ENCODE data around the gene INPP4A.
A peak's percentile ranks its signal among the peaks of the same experiment; 100 is the strongest.

INPP4A gene

DNA sequence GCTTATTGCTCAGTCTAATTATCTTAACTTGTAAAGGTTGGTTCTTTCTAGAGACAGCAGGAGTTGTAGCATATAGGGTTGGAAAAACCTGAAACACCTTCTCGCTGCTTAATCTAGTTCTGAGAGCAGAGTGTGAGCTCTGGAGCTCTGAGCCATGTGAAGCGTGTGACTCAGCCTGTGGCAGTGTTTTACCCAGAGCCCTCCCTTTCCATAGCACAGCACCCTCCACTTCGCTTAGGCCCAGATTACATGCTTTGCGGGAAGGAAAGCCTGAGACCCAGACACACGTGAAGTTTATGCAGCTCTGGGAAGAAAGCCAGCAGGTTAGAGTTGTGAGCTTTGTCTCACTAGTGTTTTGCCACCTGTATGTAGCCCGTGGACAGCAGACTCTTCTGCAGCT lies 74.5 kb downstream of the INPP4A start:
- no peak for DNase-seq

- DNase-seq: no peak
Measured at GRCh38 chr2:98519851-98520250, 75.2 kb downstream of the INPP4A start.

GRCh38 chr2:98520806-98521205 lies 76.1 kb downstream of the INPP4A start:
- no peak for DNase-seq

DNA sequence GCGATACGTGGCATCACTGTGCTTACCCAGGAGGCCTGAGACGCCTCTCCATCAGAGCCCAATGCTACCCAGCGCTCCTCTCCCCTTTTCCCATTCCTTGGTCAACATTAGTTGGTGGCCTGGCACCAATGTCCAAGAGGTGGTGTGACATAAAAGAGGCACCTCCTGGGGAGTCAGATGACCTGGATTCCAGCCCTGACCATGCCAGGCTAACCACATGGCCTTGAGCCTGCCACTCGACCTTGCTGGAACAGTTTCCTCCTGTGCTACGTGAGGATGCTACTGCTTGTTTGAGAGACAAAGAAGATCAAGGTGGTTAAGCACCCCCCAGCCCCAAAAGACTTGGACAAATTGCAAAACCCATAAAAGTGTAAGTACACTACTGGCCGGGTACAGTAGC lies 76.6 kb downstream of the INPP4A start:
- no peak for DNase-seq

DNA sequence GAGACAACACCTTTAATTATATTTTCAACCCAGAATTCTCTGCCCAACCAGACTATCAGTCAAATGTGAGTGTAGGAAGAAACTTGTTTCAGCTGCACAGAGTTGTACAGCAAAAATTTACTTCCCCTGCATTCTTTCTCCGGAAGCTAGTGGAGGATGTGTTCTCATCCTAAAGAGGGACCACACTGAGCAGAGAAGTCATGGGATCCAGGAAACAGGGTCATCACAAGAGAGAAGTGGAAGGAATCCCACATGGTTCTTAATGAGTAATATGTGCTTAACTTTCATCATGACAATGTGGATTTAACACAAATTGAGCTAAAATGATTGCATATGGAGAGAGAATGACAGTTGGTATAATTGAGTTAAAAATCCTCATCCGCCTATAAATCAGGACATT lies 78.2 kb downstream of the INPP4A start:
- no peak for DNase-seq

DNA sequence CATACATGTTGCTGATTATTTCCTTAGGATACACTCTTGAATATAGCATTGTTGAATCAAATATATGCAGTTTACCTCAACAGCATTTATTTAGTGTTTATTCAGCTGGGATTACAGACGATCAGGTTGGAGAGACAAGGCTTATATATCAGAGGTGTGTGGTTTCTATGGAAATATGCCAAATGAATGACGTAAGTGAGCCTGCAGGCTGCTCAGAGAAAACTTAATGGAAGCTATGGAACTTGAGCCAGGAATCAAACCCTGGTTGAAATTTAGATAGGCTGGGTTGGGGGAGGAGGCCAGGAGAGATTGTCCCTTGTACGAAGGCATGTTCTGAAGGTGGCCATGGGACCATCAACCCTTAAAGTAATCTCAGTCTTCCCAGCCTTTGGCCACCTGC lies 79.5 kb downstream of the INPP4A start:
- no peak for DNase-seq

DNA sequence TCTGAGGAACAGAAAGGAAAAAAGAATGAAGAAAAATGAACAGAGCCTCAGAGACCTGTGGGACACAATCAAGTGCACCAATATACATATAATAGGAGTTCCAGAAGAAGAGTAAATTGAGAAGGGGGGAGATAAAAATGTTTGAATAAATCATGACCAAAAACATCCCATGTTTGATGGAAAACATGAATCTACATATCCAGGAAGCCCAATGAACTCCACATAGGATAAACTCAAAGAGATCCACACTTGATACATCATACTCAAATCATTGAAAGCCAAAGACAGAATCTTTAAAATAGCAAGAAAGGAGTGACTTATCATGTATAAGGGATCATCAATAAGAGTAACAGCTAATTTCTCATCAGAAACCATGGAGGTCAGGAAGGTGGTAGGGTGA lies 83.7 kb downstream of the INPP4A start:
- no peak for DNase-seq

GRCh38 chr2:98530114-98530513 lies 85.5 kb downstream of the INPP4A start:
- no peak for DNase-seq

- no peak for DNase-seq
Measured at GRCh38 chr2:98532756-98533155, 88.1 kb downstream of the INPP4A start.

- no peak for DNase-seq
Measured at GRCh38 chr2:98533547-98533946, 88.9 kb downstream of the INPP4A start.

GRCh38 chr2:98534761-98535160 lies 90.1 kb downstream of the INPP4A start:
- DNase-seq: no peak

DNA sequence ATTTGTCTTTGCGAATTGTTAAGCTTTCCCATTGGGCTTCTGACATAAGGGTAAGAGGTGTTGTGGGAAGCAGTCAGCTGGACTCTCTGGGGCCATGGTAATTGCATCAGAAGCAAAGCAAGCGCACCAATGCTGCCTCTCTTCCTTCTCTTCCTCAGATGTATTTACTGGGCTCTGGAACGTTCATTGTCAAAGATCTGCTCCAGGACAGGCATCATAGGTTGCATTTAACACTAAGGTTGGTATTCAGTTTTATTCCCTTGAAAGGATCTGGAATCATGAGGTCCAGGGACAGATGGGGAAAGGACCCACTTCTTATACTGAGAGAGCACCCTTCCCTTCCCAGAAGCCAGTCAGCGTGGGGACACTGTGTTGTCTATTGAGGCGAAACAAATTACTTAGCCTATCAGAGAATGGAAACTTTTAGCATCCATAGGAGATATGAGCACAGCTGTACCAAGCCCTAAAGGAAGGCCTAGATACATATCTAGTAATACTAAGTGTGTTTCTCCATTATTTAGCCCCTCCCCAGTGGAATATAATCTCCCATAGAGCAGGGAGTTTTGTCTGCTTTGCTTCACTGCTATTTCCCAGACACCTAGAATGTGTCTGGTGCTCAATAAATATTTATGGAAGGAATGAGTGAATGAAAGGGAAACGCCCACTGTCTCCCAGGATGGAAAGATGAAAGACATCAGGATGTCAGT lies 91.5 kb downstream of the INPP4A start:
- no peak for DNase-seq

- no peak for DNase-seq
Measured at GRCh38 chr2:98537390-98538126, 92.9 kb downstream of the INPP4A start.

DNA sequence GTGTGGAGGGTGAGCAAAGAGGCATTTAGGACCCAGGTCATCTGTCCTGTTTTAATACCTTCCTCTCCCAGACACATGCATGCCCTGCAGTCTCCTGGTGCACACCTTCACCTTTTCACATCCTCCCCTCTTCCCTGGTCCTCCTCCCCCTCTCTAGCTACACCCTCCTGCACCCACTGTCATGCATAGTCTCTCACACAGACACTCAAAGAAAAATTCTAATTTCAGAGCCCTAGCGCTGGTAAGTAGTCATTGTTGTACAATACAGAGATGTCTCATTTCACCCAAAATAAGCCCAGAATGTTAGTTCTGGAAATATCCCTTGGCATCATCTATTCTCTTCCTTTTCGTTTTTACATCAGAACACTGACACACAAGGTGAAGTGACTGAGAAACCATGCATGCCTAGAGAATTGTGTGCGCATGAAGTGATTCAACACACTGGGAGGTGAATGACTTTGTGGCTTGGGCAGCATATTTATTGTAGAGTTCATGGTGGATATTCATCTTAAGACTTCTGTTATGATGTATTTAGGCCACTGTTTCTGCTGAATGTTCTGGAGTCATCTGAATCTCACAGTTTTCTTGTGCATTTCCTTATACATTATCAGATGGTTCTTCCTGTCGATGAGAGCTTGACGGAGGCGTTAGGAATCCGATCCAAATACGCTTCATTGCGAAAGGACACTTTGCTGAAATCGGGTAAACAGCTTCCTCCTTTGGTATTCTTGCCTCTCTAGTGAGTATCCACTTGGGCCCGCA lies 93.8 kb downstream of the INPP4A start:
- DNase-seq: peak; percentile 71

GRCh38 chr2:98539056-98539735 lies 94.5 kb downstream of the INPP4A start:
- DNase-seq: peak; percentile 17

DNA sequence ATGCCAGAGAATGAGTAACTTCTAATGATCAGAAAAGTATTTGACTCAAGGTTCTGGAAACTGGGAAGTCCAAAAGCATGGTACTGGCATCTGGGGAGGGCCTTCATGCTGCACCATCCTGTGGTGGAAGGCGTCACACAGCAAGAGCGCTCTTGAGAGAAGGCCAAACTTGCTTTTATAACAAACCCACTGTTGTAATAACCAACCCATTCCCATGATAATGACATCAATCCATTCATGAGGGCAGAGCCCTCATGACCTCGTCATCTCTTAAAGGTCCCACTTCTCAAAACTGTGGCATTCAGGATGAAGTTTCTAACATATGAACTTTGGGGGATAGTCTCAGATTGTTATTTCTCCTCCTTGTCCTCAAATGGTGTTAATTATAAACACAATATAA lies 95.9 kb downstream of the INPP4A start:
- no peak for DNase-seq

- no peak for DNase-seq
Measured at GRCh38 chr2:98541489-98541888, 96.8 kb downstream of the INPP4A start.

DNA sequence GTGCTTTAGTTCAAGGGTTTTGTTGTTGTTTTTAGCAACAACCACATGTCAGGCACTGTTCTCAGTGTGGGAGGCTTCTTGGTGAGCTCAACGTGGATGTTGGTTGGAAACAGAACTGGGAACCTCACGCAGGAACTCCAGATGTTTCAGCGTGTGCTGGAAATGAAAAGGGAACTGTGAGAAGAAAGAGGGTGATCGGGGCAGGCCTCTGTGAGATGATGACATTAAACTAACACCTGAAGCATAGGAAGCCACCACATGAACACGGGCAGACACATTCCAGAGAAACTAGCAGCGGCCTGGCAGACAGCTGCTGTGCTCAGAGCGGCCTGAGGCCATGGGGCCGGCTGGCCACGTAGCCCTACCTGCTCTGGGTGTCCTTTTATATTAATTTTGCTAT lies 97.2 kb downstream of the INPP4A start:
- no peak for DNase-seq

DNA sequence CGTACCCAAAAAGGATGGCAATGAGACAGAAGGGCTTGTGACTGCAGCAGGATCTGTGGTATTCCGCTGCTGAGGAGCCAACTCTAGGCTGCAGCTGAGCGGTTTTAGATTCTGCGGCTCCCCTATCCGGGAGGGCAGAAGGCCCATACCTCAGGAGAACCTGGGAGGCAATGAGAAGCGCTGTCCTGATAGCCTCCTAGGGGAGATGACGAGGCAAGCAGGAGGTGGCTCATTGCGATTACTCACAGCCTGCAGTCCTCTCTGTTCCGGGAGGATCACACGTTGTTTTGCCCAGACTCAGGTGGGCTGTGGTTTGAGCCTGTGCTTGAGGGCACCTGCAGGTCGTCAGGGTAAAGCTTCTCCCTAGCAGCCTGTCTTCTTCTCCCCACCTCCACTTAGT lies 98.6 kb downstream of the INPP4A start:
- DNase-seq: no peak

DNA sequence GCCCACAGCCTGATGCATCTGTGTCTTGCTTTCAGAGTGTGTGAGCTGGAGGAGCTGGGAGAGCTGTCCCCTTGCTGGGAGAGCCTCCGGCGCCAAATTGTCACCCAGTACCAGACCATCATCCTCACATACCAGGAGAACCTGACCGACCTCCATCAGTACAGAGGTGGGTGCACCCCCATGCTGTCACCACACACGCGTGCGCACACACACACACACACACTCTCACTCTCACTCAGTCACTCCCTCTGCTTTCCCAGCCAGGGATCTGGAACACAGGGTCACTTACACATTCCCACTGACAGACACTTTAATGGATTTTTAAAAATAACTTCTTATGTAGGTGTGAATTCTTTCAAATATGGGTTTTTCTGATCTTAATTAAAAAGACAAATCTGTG lies 99.2 kb downstream of the INPP4A start:
- DNase-seq: no peak

DNA sequence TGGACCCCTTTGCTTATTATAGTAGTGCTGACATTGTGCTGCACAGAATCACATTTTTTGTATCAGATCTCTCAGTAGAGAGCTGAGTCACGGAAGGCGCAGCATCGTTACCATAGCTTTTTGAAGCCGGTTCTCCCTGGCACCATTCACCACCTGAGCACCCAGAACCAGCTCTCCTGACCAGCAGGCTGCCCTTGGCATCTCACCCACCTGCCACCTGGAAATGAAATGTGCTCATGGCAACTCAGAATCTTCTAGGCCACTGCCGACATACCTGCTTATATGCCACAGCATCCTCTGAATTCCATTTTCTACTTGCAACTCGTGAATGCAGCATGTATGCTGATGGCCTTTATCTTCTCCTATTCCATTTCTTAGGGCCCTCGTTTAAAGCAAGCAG lies 100.9 kb downstream of the INPP4A start:
- no peak for DNase-seq

DNA sequence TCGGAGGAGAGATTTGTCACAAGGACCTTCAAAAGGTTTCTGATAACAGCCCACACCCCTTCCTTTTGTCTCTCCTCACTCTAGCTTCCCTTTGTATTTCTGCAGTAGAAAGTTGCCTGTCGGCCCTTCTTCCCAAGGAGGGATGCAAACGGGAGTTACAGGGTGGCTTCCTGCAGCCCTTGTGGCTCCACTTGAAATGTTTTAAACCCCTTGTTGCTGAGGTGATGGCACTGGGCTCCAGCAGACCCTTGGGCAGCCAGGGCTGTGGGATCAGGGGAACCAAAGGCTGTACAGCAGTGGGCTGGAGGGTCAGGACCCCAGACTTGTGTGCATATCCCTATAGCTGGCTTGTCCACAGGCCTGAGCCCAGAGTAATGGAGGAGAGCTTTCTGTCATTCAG lies 101.5 kb downstream of the INPP4A start:
- no peak for DNase-seq

DNA sequence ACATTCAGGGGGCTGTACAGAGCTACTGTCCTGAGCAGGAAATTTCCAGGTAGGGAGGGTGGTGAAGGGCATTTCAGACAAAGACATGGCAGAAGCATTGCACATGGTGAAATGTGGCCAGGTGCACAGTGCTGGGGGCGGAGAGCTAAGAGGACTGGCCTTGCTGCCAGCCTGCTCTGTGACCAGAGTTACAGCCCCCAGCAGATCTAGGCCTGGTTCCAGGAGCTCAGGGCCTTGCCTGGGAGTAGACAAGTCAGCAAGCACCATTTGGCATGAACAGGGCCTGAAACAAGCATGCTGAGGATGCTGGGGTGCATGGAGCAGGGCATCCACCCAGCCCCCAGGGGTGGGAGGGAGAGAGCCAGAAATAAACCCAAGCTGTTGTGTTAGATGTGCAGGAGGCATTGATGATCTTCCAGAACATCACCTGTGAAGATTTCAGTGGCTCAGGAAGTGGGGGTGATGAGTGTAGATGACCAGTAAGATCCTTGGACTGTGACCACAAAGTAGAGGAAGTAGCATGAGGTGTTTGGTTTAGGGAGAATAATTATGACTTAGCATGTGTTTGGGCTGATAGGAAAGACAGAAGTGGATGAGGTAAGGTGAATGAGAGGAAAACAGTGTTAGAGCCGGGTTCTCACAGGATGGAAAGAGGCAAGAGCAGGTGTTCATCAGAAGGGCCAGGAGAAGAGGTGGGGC lies 102.6 kb downstream of the INPP4A start:
- DNase-seq: peak; percentile 41

Measured in activated CD4-positive, alpha-beta T cell treated with anti-CD3 and anti-CD28 coated beads, Interleukin-10, Interleukin-2, amounts not matched to agents 100 ng/mL and 50 ng/mL, durations not matched to agents 16 hours and 8 hours (primary cell).